TTC549 (cell line): ENCODE data around the gene TICRR.
A peak's percentile ranks its signal among the peaks of the same experiment; 100 is the strongest.
"Not testable (repeated sequence)": the region's sequence is repeated elsewhere in the genome, so short reads cannot be mapped to it uniquely, and the experiment has no call there.

Source experiments
- FAIRE-seq: peaks from 2 replicates; lab custom pipeline; 2012; peaks lifted over from hg19 to GRCh38; lab: Jason Lieb, UNC

Gene TICRR

GRCh38 chr15:89575146-89575655, at the start of gene TICRR:
TICRR (plus strand) TSS chr15:89575469; CDS start chr15:89575587, 118 bp downstream.
- FAIRE-seq, result peak; percentile 97

- no peak for FAIRE-seq
Observed at GRCh38 chr15:89526181-89526580, 49.1 kb upstream of the TICRR start.

GRCh38 chr15:89526601-89527441, 48.4 kb upstream of the TICRR start:
- no peak for FAIRE-seq

GRCh38 chr15:89528757-89529352, 46.4 kb upstream of the TICRR start:
- no peak for FAIRE-seq

- no peak for FAIRE-seq
Observed at GRCh38 chr15:89530976-89531375, 44.3 kb upstream of the TICRR start.

GRCh38 chr15:89531796-89532537, 43.3 kb upstream of the TICRR start:
- no peak for FAIRE-seq

GRCh38 chr15:89533861-89534544, 41.3 kb upstream of the TICRR start:
- FAIRE-seq, result no peak

- no peak for FAIRE-seq
Observed at GRCh38 chr15:89539027-89539426, 36.2 kb upstream of the TICRR start.

GRCh38 chr15:89542369-89542768, 32.9 kb upstream of the TICRR start:
- no peak for FAIRE-seq

GRCh38 chr15:89543389-89543788, 31.9 kb upstream of the TICRR start:
- no peak for FAIRE-seq

GRCh38 chr15:89549138-89549537, 26.1 kb upstream of the TICRR start:
- FAIRE-seq, result not testable (repeated sequence)

GRCh38 chr15:89550427-89550826, 24.8 kb upstream of the TICRR start:
- FAIRE-seq, result no peak

- no peak for FAIRE-seq
Observed at GRCh38 chr15:89551550-89551949, 23.7 kb upstream of the TICRR start.

- FAIRE-seq, result no peak
Observed at GRCh38 chr15:89553632-89554031, 21.6 kb upstream of the TICRR start.

GRCh38 chr15:89554247-89554646, 21.0 kb upstream of the TICRR start:
- no peak for FAIRE-seq

- FAIRE-seq, result no peak
Observed at GRCh38 chr15:89555768-89556167, 19.5 kb upstream of the TICRR start.

GRCh38 chr15:89556413-89557262, 18.6 kb upstream of the TICRR start:
- FAIRE-seq, result peak; percentile 83

GRCh38 chr15:89559769-89560264, 15.5 kb upstream of the TICRR start:
- no peak for FAIRE-seq

GRCh38 chr15:89566181-89566580, 9.1 kb upstream of the TICRR start:
- no peak for FAIRE-seq

GRCh38 chr15:89566621-89567294, 8.5 kb upstream of the TICRR start:
- no peak for FAIRE-seq
